Measurements from ENCODE around the gene SLC25A5. TPM values are rescaled to one million over a fixed set of nuclear protein-coding genes. Genes with fewer than 3 reads are reported as not detected.

Gene SLC25A5
- total and polyA plus RNA-seq, 2 experiments from 2014 or later, result 348 to 451 TPM

DNA sequence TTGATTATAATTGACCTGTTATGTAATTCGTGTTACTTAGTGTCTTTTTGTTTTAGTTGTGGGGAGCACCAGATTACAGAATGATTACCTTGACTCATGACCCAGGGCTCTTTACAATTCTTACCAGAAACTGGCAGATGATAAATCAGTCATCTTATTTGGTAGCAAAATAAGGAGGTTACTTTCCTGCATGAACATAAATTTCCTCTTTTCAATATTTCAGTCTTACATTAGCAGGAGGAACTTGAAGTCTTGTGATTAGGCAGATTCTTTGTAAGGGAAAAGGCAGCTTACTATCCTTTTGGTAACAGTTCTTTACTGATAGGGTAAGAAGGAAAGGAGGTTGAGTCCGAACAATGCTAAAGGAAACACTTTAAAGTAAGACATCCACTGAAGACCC lies 26.0 kb upstream of the SLC25A5 start:
- ATAC-seq, result no peak
- no peak overlapping the region for H3K27ac Mint-ChIP-seq
- Histone ChIP-seq H3K4me2 (no peak overlapping the region), H3K9me2 (ENCODE audit: insufficient read depth) (no peaks in the 10 kb centered on the region), H3K27ac (ENCODE audit: low read depth) (no peak overlapping the region), H2AFZ (no peak overlapping the region), H4K20me1 (replicated peaks; ENCODE audit: insufficient read depth) (no peaks in the 10 kb centered on the region), H3K4me1 (ENCODE audit: insufficient read depth) (no peaks in the 10 kb centered on the region), H3K4me3 (no peak overlapping the region; the same call in 1 of the 2 replicates), H3K36me3 (ENCODE audit: insufficient read depth) (no peaks in the 10 kb centered on the region), H3K79me2 (replicated peaks; ENCODE audit: insufficient read depth) (no peaks in the 10 kb centered on the region), H3K27me3 (ENCODE audit: insufficient read depth) (no peaks in the 10 kb centered on the region), H3F3A (replicated peaks; ENCODE audit: low read depth) (no peaks in the 10 kb centered on the region)
- peaks cover 6% of the 10 kb centered on the region; the same call in 2 of the 3 replicates for H3K36me3 Mint-ChIP-seq (ENCODE audit: low read depth)
- peaks cover 2% of the 10 kb centered on the region for H3K27me3 Mint-ChIP-seq (ENCODE audit: insufficient read depth, low read depth, poor library complexity)
- H3K4me3 Mint-ChIP-seq, result no peak overlapping the region
- peaks cover 3% of the 10 kb centered on the region; the same call in 1 of the 3 replicates for H3K9me3 Mint-ChIP-seq
- no peak for TF ChIP-seq POLR2AphosphoS5 (IDR thresholded peaks at IDR 0.05; ENCODE audit: low read depth)
- TF ChIP-seq EZH2phosphoT487 (IDR thresholded peaks at IDR 0.05; ENCODE audit: unreplicated experiment), result no peak
- DNase-seq (ENCODE audit: low spot score), result no peak
- no peaks in the 10 kb centered on the region for H3K4me1 Mint-ChIP-seq

DNA sequence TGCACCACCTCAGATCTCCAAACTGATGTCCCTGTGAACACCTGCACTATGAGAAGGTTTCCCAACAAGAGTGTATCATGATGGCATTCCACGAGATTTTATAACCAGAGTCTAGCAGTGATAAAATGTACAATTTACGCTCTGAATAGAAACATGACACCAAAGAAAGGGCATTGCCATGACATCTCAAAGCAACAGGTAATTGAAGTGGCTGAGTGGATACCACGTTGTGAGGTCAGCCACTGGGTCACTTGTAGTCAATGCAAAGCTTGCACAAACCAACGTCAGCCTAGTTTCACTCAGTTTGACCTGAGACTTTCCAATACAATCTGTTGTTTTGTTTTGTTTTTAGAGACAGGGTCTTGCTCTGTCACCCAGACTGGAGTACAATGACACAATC lies 15.0 kb upstream of the SLC25A5 start:
- Mint-ChIP-seq H3K9me3 (no peaks in the 10 kb centered on the region), H3K36me3 (ENCODE audit: low read depth) (no peaks in the 10 kb centered on the region), H3K27ac (no peak overlapping the region), H3K4me1 (no peaks in the 10 kb centered on the region), H3K4me3 (no peak overlapping the region), H3K27me3 (ENCODE audit: insufficient read depth, low read depth, poor library complexity) (peaks cover 2% of the 10 kb centered on the region)
- no peak for ATAC-seq
- DNase-seq (ENCODE audit: low spot score), result no peak
- no peak overlapping the region for H3K4me2 ChIP-seq
- no peaks in the 10 kb centered on the region for H3K27me3 ChIP-seq (ENCODE audit: insufficient read depth)
- no peaks in the 10 kb centered on the region for H3K79me2 ChIP-seq (replicated peaks; ENCODE audit: insufficient read depth)
- no peaks in the 10 kb centered on the region for H4K20me1 ChIP-seq (replicated peaks; ENCODE audit: insufficient read depth)
- H3K4me1 ChIP-seq (ENCODE audit: insufficient read depth), result no peaks in the 10 kb centered on the region
- no peaks in the 10 kb centered on the region for H3F3A ChIP-seq (replicated peaks; ENCODE audit: low read depth)
- H3K27ac ChIP-seq (ENCODE audit: low read depth), result no peak overlapping the region
- no peaks in the 10 kb centered on the region for H3K9me2 ChIP-seq (ENCODE audit: insufficient read depth)
- H3K4me3 ChIP-seq, result no peak overlapping the region
- no peak overlapping the region for H2AFZ ChIP-seq
- no peaks in the 10 kb centered on the region for H3K36me3 ChIP-seq (ENCODE audit: insufficient read depth)
- TF ChIP-seq, protein P1, sequence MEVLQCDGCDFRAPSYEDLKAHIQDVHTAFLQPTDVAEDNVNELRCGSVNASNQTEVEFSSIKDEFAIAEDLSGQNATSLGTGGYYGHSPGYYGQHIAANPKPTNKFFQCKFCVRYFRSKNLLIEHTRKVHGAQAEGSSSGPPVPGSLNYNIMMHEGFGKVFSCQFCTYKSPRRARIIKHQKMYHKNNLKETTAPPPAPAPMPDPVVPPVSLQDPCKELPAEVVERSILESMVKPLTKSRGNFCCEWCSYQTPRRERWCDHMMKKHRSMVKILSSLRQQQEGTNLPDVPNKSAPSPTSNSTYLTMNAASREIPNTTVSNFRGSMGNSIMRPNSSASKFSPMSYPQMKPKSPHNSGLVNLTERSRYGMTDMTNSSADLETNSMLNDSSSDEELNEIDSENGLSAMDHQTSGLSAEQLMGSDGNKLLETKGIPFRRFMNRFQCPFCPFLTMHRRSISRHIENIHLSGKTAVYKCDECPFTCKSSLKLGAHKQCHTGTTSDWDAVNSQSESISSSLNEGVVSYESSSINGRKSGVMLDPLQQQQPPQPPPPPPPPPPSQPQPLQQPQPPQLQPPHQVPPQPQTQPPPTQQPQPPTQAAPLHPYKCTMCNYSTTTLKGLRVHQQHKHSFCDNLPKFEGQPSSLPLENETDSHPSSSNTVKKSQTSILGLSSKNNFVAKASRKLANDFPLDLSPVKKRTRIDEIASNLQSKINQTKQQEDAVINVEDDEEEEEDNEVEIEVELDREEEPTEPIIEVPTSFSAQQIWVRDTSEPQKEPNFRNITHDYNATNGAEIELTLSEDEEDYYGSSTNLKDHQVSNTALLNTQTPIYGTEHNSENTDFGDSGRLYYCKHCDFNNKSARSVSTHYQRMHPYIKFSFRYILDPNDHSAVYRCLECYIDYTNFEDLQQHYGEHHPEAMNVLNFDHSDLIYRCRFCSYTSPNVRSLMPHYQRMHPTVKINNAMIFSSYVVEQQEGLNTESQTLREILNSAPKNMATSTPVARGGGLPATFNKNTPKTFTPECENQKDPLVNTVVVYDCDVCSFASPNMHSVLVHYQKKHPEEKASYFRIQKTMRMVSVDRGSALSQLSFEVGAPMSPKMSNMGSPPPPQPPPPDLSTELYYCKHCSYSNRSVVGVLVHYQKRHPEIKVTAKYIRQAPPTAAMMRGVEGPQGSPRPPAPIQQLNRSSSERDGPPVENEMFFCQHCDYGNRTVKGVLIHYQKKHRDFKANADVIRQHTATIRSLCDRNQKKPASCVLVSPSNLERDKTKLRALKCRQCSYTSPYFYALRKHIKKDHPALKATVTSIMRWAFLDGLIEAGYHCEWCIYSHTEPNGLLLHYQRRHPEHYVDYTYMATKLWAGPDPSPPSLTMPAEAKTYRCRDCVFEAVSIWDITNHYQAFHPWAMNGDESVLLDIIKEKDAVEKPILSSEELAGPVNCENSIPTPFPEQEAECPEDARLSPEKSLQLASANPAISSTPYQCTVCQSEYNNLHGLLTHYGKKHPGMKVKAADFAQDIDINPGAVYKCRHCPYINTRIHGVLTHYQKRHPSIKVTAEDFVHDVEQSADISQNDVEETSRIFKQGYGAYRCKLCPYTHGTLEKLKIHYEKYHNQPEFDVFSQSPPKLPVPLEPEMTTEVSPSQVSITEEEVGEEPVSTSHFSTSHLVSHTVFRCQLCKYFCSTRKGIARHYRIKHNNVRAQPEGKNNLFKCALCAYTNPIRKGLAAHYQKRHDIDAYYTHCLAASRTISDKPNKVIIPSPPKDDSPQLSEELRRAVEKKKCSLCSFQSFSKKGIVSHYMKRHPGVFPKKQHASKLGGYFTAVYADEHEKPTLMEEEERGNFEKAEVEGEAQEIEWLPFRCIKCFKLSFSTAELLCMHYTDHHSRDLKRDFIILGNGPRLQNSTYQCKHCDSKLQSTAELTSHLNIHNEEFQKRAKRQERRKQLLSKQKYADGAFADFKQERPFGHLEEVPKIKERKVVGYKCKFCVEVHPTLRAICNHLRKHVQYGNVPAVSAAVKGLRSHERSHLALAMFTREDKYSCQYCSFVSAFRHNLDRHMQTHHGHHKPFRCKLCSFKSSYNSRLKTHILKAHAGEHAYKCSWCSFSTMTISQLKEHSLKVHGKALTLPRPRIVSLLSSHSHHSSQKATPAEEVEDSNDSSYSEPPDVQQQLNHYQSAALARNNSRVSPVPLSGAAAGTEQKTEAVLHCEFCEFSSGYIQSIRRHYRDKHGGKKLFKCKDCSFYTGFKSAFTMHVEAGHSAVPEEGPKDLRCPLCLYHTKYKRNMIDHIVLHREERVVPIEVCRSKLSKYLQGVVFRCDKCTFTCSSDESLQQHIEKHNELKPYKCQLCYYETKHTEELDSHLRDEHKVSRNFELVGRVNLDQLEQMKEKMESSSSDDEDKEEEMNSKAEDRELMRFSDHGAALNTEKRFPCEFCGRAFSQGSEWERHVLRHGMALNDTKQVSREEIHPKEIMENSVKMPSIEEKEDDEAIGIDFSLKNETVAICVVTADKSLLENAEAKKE (CRISPR knock-in tag; IDR thresholded peaks at IDR 0.05), result no peak
- TF ChIP-seq STAT1 (IDR thresholded peaks at IDR 0.05; ENCODE audit: unreplicated experiment) (no peak), ZNF331 (CRISPR knock-in tag; IDR thresholded peaks at IDR 0.05; ENCODE audit: low read depth) (no peak), EZH2 (IDR thresholded peaks at IDR 0.05; ENCODE audit: low read depth, unreplicated experiment) (no peak), EZH2phosphoT487 (IDR thresholded peaks at IDR 0.05; ENCODE audit: unreplicated experiment) (no peak), ZNF114 (CRISPR knock-in tag; IDR thresholded peaks at IDR 0.05) (no peak), NANOG (IDR thresholded peaks at IDR 0.05; ENCODE audit: borderline replicate concordance) (no peak), JUNB (IDR thresholded peaks at IDR 0.05; ENCODE audit: unreplicated experiment) (no peak), POLR2AphosphoS5 (IDR thresholded peaks at IDR 0.05; ENCODE audit: low read depth) (no peak), CREB1 (CRISPR knock-in tag; IDR thresholded peaks at IDR 0.05; ENCODE audit: low read depth) (no peak)
- TF ChIP-seq, protein P2, sequence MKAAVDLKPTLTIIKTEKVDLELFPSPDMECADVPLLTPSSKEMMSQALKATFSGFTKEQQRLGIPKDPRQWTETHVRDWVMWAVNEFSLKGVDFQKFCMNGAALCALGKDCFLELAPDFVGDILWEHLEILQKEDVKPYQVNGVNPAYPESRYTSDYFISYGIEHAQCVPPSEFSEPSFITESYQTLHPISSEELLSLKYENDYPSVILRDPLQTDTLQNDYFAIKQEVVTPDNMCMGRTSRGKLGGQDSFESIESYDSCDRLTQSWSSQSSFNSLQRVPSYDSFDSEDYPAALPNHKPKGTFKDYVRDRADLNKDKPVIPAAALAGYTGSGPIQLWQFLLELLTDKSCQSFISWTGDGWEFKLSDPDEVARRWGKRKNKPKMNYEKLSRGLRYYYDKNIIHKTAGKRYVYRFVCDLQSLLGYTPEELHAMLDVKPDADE (IDR thresholded peaks at IDR 0.05), result no peak
- TF ChIP-seq, protein P3, sequence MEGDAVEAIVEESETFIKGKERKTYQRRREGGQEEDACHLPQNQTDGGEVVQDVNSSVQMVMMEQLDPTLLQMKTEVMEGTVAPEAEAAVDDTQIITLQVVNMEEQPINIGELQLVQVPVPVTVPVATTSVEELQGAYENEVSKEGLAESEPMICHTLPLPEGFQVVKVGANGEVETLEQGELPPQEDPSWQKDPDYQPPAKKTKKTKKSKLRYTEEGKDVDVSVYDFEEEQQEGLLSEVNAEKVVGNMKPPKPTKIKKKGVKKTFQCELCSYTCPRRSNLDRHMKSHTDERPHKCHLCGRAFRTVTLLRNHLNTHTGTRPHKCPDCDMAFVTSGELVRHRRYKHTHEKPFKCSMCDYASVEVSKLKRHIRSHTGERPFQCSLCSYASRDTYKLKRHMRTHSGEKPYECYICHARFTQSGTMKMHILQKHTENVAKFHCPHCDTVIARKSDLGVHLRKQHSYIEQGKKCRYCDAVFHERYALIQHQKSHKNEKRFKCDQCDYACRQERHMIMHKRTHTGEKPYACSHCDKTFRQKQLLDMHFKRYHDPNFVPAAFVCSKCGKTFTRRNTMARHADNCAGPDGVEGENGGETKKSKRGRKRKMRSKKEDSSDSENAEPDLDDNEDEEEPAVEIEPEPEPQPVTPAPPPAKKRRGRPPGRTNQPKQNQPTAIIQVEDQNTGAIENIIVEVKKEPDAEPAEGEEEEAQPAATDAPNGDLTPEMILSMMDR (conservative IDR thresholded peaks at IDR 0.05; ENCODE audit: low read depth in 2 of 2), result no peak
